Neutrophil (primary cell): ENCODE results near the gene DDTL.

Source experiments
- H3K27ac ChIP-seq: fragments of 200-600 bp; sonication (generic); 2 replicates; pipeline ENCODE4 v1.5.1; 2016; ENCODE audit warnings: mild to moderate bottlenecking, moderate library complexity
- H3K27me3 ChIP-seq: fragments of 200-600 bp; sonication (generic); 2 replicates; pipeline ENCODE4 v1.6.0; 2016; ENCODE audit warnings: mild to moderate bottlenecking
- H3K36me3 ChIP-seq: fragments of 200-600 bp; sonication (generic); 2 replicates; pipeline ENCODE4 v1.5.1; 2017
- H3K4me1 ChIP-seq, 2 experiments: fragments of 200-600 bp in 1 of 2; sonication (generic) in 1 of 2; 1 replicate in 1 of 2; 2 replicates in 1 of 2; pipeline versions ENCODE4 v1.5.1 to v1.6.1; 2013 to 2016; ENCODE audit warnings: low read depth in 1 of 2, low read length in 1 of 2, mild to moderate bottlenecking in 1 of 2, moderate library complexity in 1 of 2; ENCODE audit not compliant: control insufficient read depth in 1 of 2, insufficient read depth in 1 of 2
- H3K4me3 ChIP-seq, 2 experiments: fragments of 200-600 bp in 1 of 2; sonication (generic) in 1 of 2; 1 replicate in 1 of 2; 2 replicates in 1 of 2; pipeline ENCODE4 v1.5.1; 2013 to 2016; ENCODE audit warnings: low read depth in 1 of 2, low read length in 1 of 2, mild to moderate bottlenecking in 1 of 2, moderate library complexity in 1 of 2
- H3K9me3 ChIP-seq: fragments of 200-600 bp; sonication (generic); 2 replicates; pipeline ENCODE4 v1.5.1; 2016
- CTCF ChIP-seq: fragments of 200-600 bp; sonication (generic); IDR thresholded peaks from 2 replicates; pipeline ENCODE4 v1.5.1; 2016; ENCODE audit warnings: antibody characterized with exemption

The DDTL gene

GRCh38 chr22:24008381-24009226 lies 41.9 kb downstream of the DDTL start:
- no peak for TF ChIP-seq CTCF
- H3K27me3 ChIP-seq, result peaks cover under 1% of the 10 kb centered on the region
- H3K27ac ChIP-seq, result no peak overlapping the region
- no peaks in the 10 kb centered on the region for H3K9me3 ChIP-seq
- H3K4me3 ChIP-seq, result no peak overlapping the region
- H3K36me3 ChIP-seq, result no peaks in the 10 kb centered on the region
- H3K4me1 ChIP-seq, result peaks cover 9 to 11% of the 10 kb centered on the region in 2 experiments

GRCh38 chr22:24009227-24010017 lies 42.7 kb downstream of the DDTL start:
- Histone ChIP-seq H3K4me3 (no peak overlapping the region), H3K36me3 (no peaks in the 10 kb centered on the region), H3K27ac (no peak overlapping the region), H3K9me3 (no peaks in the 10 kb centered on the region), H3K4me1 (peaks cover 9 to 11% of the 10 kb centered on the region in 2 experiments), H3K27me3 (no peaks in the 10 kb centered on the region)
- TF ChIP-seq CTCF, result no peak

- H3K9me3 ChIP-seq, result no peaks in the 10 kb centered on the region
- H3K27ac ChIP-seq, result no peak overlapping the region
- H3K36me3 ChIP-seq, result no peaks in the 10 kb centered on the region
- no peak for TF ChIP-seq CTCF
- peaks cover 9 to 11% of the 10 kb centered on the region in 2 experiments for H3K4me1 ChIP-seq
- H3K4me3 ChIP-seq, result no peak overlapping the region
- H3K27me3 ChIP-seq, result no peaks in the 10 kb centered on the region
Measured at GRCh38 chr22:24010018-24010391, 43.3 kb downstream of the DDTL start.

GRCh38 chr22:24011735-24012068 lies 45.0 kb downstream of the DDTL start:
- H3K27me3 ChIP-seq, result no peaks in the 10 kb centered on the region
- H3K36me3 ChIP-seq, result no peaks in the 10 kb centered on the region
- peaks cover 9 to 11% of the 10 kb centered on the region in 2 experiments for H3K4me1 ChIP-seq
- no peaks in the 10 kb centered on the region for H3K9me3 ChIP-seq
- peak overlapping the region; percentile 64 to 74 for H3K4me3 ChIP-seq
- H3K27ac ChIP-seq, result peak overlapping the region; percentile 44
- TF ChIP-seq CTCF, result no peak

GRCh38 chr22:24016156-24016555 lies 49.5 kb downstream of the DDTL start:
- Histone ChIP-seq H3K9me3 (no peaks in the 10 kb centered on the region), H3K4me1 (peaks cover 6 to 9% of the 10 kb centered on the region in 2 experiments), H3K27ac (no peak overlapping the region), H3K4me3 (no peak overlapping the region), H3K36me3 (no peaks in the 10 kb centered on the region), H3K27me3 (no peaks in the 10 kb centered on the region)
- no peak for TF ChIP-seq CTCF
